HCT116 (cell line): ENCODE measurements around the gene IFRD2.

Source experiments
- POLR2A ChIP-seq: IDR thresholded peaks from 2 replicates; pipeline ENCODE4 v1.7.0; 2011; ENCODE audit warnings: borderline replicate concordance; ENCODE audit not compliant: insufficient read depth, insufficient read length; ENCODE audit errors: extremely low read depth
- POLR2AphosphoS5 ChIP-seq: IDR thresholded peaks from 2 replicates; pipeline ENCODE4 v1.6.1; 2011; ENCODE audit warnings: mild to moderate bottlenecking, low read depth, low read length, moderate library complexity
- TCF7L2 ChIP-seq: IDR thresholded peaks from 2 replicates; pipeline ENCODE4 v1.7.0; 2011; ENCODE audit warnings: borderline replicate concordance, inconsistent platforms; ENCODE audit not compliant: insufficient read depth, insufficient read length; ENCODE audit errors: extremely low read depth
- ZFX ChIP-seq: fragments of 450-650 bp; IDR thresholded peaks from 2 replicates; pipeline ENCODE4 v1.6.1; 2017
- TF ChIP-seq, protein P1 (sequence below): IDR thresholded peaks from 2 replicates; pipeline ENCODE4 v1.6.1; 2012
- TF ChIP-seq, protein P2 (sequence below): IDR thresholded peaks from 2 replicates; pipeline ENCODE4 v1.6.1; 2012; ENCODE audit warnings: low read depth

DNA sequence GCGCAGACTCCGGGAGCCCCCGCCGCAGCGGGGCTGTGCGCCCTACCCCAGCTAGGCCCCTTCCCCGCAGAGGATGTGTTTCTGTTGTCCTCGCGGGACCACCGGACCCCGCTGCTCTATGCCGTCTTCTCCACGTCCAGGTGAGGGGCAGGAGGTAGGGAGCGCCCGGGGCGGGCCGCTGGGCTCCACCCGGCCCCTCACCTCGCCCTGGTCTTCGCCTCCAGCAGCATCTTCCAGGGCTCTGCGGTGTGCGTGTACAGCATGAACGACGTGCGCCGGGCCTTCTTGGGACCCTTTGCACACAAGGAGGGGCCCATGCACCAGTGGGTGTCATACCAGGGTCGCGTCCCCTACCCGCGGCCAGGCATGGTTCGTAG, 18.6 kb downstream of the IFRD2 start:
- TF ChIP-seq ZFX (no peak), POLR2A (no peak), POLR2AphosphoS5 (no peak), TCF7L2 (no peak)
- TF ChIP-seq, protein P1, sequence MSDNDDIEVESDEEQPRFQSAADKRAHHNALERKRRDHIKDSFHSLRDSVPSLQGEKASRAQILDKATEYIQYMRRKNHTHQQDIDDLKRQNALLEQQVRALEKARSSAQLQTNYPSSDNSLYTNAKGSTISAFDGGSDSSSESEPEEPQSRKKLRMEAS: no peak
- TF ChIP-seq, protein P2, sequence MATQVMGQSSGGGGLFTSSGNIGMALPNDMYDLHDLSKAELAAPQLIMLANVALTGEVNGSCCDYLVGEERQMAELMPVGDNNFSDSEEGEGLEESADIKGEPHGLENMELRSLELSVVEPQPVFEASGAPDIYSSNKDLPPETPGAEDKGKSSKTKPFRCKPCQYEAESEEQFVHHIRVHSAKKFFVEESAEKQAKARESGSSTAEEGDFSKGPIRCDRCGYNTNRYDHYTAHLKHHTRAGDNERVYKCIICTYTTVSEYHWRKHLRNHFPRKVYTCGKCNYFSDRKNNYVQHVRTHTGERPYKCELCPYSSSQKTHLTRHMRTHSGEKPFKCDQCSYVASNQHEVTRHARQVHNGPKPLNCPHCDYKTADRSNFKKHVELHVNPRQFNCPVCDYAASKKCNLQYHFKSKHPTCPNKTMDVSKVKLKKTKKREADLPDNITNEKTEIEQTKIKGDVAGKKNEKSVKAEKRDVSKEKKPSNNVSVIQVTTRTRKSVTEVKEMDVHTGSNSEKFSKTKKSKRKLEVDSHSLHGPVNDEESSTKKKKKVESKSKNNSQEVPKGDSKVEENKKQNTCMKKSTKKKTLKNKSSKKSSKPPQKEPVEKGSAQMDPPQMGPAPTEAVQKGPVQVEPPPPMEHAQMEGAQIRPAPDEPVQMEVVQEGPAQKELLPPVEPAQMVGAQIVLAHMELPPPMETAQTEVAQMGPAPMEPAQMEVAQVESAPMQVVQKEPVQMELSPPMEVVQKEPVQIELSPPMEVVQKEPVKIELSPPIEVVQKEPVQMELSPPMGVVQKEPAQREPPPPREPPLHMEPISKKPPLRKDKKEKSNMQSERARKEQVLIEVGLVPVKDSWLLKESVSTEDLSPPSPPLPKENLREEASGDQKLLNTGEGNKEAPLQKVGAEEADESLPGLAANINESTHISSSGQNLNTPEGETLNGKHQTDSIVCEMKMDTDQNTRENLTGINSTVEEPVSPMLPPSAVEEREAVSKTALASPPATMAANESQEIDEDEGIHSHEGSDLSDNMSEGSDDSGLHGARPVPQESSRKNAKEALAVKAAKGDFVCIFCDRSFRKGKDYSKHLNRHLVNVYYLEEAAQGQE: no peak
